Keratinocyte (primary cell): ENCODE data around the gene MAB21L4. TPM values are rescaled to one million over a fixed set of nuclear protein-coding genes. Genes with fewer than 3 reads are reported as not detected.

Experiments
- DNase-seq: peaks from one replicate; pipeline ENCODE4 v3.0.0-alpha.2; 2011; ENCODE audit warnings: low read depth, missing footprints, low spot score
- FAIRE-seq: peaks from 2 replicates; lab custom pipeline; 2011; peaks lifted over from hg19 to GRCh38; lab: Jason Lieb, UNC
- H2AFZ ChIP-seq: 2 replicates; pipeline ENCODE4 v1.6.0; 2012; ENCODE audit warnings: low read length, control low read depth, inconsistent platforms; ENCODE audit not compliant: control insufficient read depth
- H3K27ac ChIP-seq: 2 replicates; pipeline ENCODE4 v1.5.1; 2011; ENCODE audit warnings: low read length; ENCODE audit not compliant: control insufficient read depth, insufficient read depth
- H3K27me3 ChIP-seq: 3 replicates; pipeline ENCODE4 v1.6.0; 2011; ENCODE audit warnings: low read length; ENCODE audit not compliant: control insufficient read depth, insufficient read depth; ENCODE audit errors: extremely low read depth
- H3K36me3 ChIP-seq, 2 experiments: 2 replicates in 1 of 2; 3 replicates in 1 of 2; pipeline ENCODE4 v1.5.1; 2011; ENCODE audit warnings: low read length in 2 of 2, mild to moderate bottlenecking in 1 of 2; ENCODE audit not compliant: control insufficient read depth in 2 of 2, insufficient read depth in 2 of 2; ENCODE audit errors: extremely low read depth in 1 of 2
- H3K4me1 ChIP-seq: 3 replicates; pipeline ENCODE4 v1.5.1; 2011; ENCODE audit warnings: low read length; ENCODE audit not compliant: control insufficient read depth, insufficient read depth; ENCODE audit errors: extremely low read depth
- H3K4me2 ChIP-seq: 3 replicates; pipeline ENCODE4 v1.6.0; 2011; ENCODE audit warnings: low read depth, low read length; ENCODE audit not compliant: control insufficient read depth, insufficient read depth; ENCODE audit errors: extremely low read depth
- H3K4me3 ChIP-seq, 3 experiments: fragments of 200-600 bp in 1 of 3; sonication (generic) in 1 of 3; 2 replicates in 2 of 3; 3 replicates in 1 of 3; pipeline ENCODE4 v1.5.1; 2011 to 2016; ENCODE audit warnings: low read length in 3 of 3, mild to moderate bottlenecking in 3 of 3, control low read depth in 2 of 3, inconsistent platforms in 1 of 3, low read depth in 1 of 3, mixed read lengths in 1 of 3, mixed run types in 1 of 3, moderate library complexity in 1 of 3; ENCODE audit not compliant: control insufficient read depth in 2 of 3, insufficient read depth in 2 of 3; ENCODE audit errors: extremely low read depth in 1 of 3
- H3K79me2 ChIP-seq: 2 replicates; pipeline ENCODE4 v1.6.0; 2012; ENCODE audit warnings: low read length; ENCODE audit not compliant: control insufficient read depth, insufficient read depth
- H3K9ac ChIP-seq: 3 replicates; pipeline ENCODE4 v1.6.0; 2011; ENCODE audit warnings: low read length; ENCODE audit not compliant: control insufficient read depth, insufficient read depth; ENCODE audit errors: extremely low read depth
- H3K9me1 ChIP-seq: 3 replicates; pipeline ENCODE4 v1.6.0; 2011; ENCODE audit warnings: low read length; ENCODE audit not compliant: control insufficient read depth, insufficient read depth; ENCODE audit errors: extremely low read depth
- H3K9me3 ChIP-seq: 2 replicates; pipeline ENCODE4 v1.5.1; 2012; ENCODE audit warnings: low read depth, low read length; ENCODE audit not compliant: control insufficient read depth
- H4K20me1 ChIP-seq: 3 replicates; pipeline ENCODE4 v1.6.0; 2011; ENCODE audit warnings: low read length; ENCODE audit not compliant: control insufficient read depth, insufficient read depth; ENCODE audit errors: extremely low read depth
- CTCF ChIP-seq, 3 experiments: IDR thresholded peaks in 1 of 3; conservative IDR thresholded peaks in 1 of 3; optimal IDR thresholded peaks in 1 of 3; 2 replicates in 2 of 3; 3 replicates in 1 of 3; pipeline versions ENCODE3 to v1.5.1; 2011; ENCODE audit warnings: low read length in 3 of 3, mild to moderate bottlenecking in 3 of 3, moderate library complexity in 2 of 3, control low read depth in 1 of 3, inconsistent platforms in 1 of 3; ENCODE audit not compliant: insufficient read depth in 2 of 3; ENCODE audit errors: extremely low read depth in 1 of 3
- EZH2 ChIP-seq: IDR thresholded peaks from one replicate; pipeline ENCODE4 v1.6.1; 2012; ENCODE audit warnings: inconsistent platforms, mild to moderate bottlenecking, low read length, moderate library complexity
- dilution Hi-C: fragments of 300-500 bp; cut with MboI; formaldehyde crosslinking; loops from one replicate; pipeline ENCODE4 v1.7.0; 2020; ENCODE audit warnings: low sequenced_read_pairs; ENCODE audit not compliant: extremely low pct_ligation_motif_present
- polyA plus RNA-seq, 5 experiments: library from polyadenylated mRNA; depleted of rRNA in 3 of 5; stranded (reverse) in 3 of 5; stranded (forward) in 1 of 5; unstranded in 1 of 5; fragments of >200 nt; gene quantifications; 1 replicate in 1 of 5; 2 replicates in 3 of 5; 3 replicates in 1 of 5; pipeline versions ENCODE4 v1.2.1 to v1.2.3, GENCODE V29; 2011 to 2012; ENCODE audit warnings: missing spikeins in 2 of 5, low read depth in 1 of 5, low replicate concordance in 1 of 5

Gene MAB21L4
- polyA plus RNA-seq, 1 donor (not counting 4 experiments of a cell fraction or from before 2014, with no cell fraction given): 0.37 TPM

- no peaks in the 10 kb centered on the region for H3K36me3 ChIP-seq
- H4K20me1 ChIP-seq: no peaks in the 10 kb centered on the region
- no peak for DNase-seq
- FAIRE-seq: no peak
- no peaks in the 10 kb centered on the region for H3K9me1 ChIP-seq
- no peaks in the 10 kb centered on the region for H3K9me3 ChIP-seq
- no peaks in the 10 kb centered on the region for H3K4me1 ChIP-seq
- dilution Hi-C loops: no loop called here
- no peak overlapping the region for H3K4me3 ChIP-seq
- H3K27ac ChIP-seq: no peak overlapping the region
- no peaks in the 10 kb centered on the region for H3K79me2 ChIP-seq
- no peak for TF ChIP-seq EZH2
- TF ChIP-seq CTCF (optimal IDR thresholded peaks at IDR 0.05 in 1 of 3, IDR thresholded peaks at IDR 0.05 in 1 of 3, conservative IDR thresholded peaks at IDR 0.05 in 1 of 3; ENCODE audit: extremely low read depth in 1 of 3, insufficient read depth in 2 of 3, low read length in 3 of 3): no peak
- no peak overlapping the region for H3K9ac ChIP-seq
- peaks cover 9% of the 10 kb centered on the region for H3K27me3 ChIP-seq
- H2AFZ ChIP-seq: no peak overlapping the region
- H3K4me2 ChIP-seq: no peak overlapping the region
These were observed 35.5 kb upstream of the MAB21L4 start for GRCh38 chr2:240931319-240931949.

- TF ChIP-seq CTCF (optimal IDR thresholded peaks at IDR 0.05 in 1 of 3, IDR thresholded peaks at IDR 0.05 in 1 of 3, conservative IDR thresholded peaks at IDR 0.05 in 1 of 3; ENCODE audit: extremely low read depth in 1 of 3, insufficient read depth in 2 of 3, low read length in 3 of 3) (no peak), EZH2 (no peak)
- H3K9me1 ChIP-seq: no peaks in the 10 kb centered on the region
- H3K4me3 ChIP-seq: no peak overlapping the region
- H3K4me2 ChIP-seq: no peak overlapping the region
- FAIRE-seq: no peak
- peaks cover 14% of the 10 kb centered on the region for H3K27me3 ChIP-seq
- H2AFZ ChIP-seq: no peak overlapping the region
- H3K27ac ChIP-seq: no peak overlapping the region
- no peaks in the 10 kb centered on the region for H4K20me1 ChIP-seq
- no peaks in the 10 kb centered on the region for H3K4me1 ChIP-seq
- no peaks in the 10 kb centered on the region for H3K9me3 ChIP-seq
- H3K79me2 ChIP-seq: no peaks in the 10 kb centered on the region
- no peak for DNase-seq
- dilution Hi-C loops: no loop called here
- H3K36me3 ChIP-seq: no peaks in the 10 kb centered on the region
- H3K9ac ChIP-seq: no peak overlapping the region
These were observed 34.8 kb upstream of the MAB21L4 start for GRCh38 chr2:240930631-240931318.
